Muscle of leg (tissue), 11 donors: ENCODE measurements around the gene NMD3. TPM values are rescaled to one million over a fixed set of nuclear protein-coding genes. Genes with fewer than 3 reads are reported as not detected.

ENCODE experiments used
- DNase-seq: peaks from one replicate; pipeline ENCODE4 v3.0.0; 2013
- H3K27ac ChIP-seq: one replicate; pipeline ENCODE4 v1.5.1; 2013; ENCODE audit warnings: mild to moderate bottlenecking, low read length, control low read depth
- H3K27me3 ChIP-seq: one replicate; pipeline ENCODE4 v1.6.1; 2013; ENCODE audit warnings: low read length; ENCODE audit not compliant: control insufficient read depth, insufficient read depth
- H3K36me3 ChIP-seq: one replicate; pipeline ENCODE4 v1.6.1; 2013; ENCODE audit warnings: low read length; ENCODE audit not compliant: control insufficient read depth, insufficient read depth
- H3K4me1 ChIP-seq: one replicate; pipeline ENCODE4 v1.6.1; 2013; ENCODE audit warnings: low read length; ENCODE audit not compliant: control insufficient read depth, insufficient read depth
- H3K4me3 ChIP-seq: one replicate; pipeline ENCODE4 v1.5.1; 2013; ENCODE audit warnings: low read length, control low read depth
- H3K9me3 ChIP-seq: replicated peaks from 2 replicates; pipeline ENCODE4 v1.6.1; 2013; ENCODE audit warnings: low read depth, low read length; ENCODE audit not compliant: control insufficient read depth
- WGBS: methylation state at CpG from one replicate; pipeline ENCODE4 v1.1.5; 2013; ENCODE audit warnings: missing lambda C conversion rate; ENCODE audit not compliant: insufficient coverage; 5-methylcytosine and 5-hydroxymethylcytosine counted together
- polyA plus RNA-seq, 8 donors: library from polyadenylated mRNA; unstranded; fragments of 120-200 nt; gene quantifications; one replicate each; pipeline versions ENCODE4 v1.2.1 to v1.2.3, GENCODE V29; 2013; ENCODE audit warnings: inconsistent platforms in 1 of 8, low replicate concordance in 1 of 8; ENCODE audit not compliant: insufficient read length in 8 of 8, insufficient read depth in 1 of 8
- total RNA-seq: library from RNA; stranded (reverse); fragments of 120-200 nt; gene quantifications from one replicate; pipeline ENCODE4 v1.2.4, GENCODE V29; 2013

NMD3 gene
- total and polyA plus RNA-seq, 9 donors = 28.8 to 43.1 (median 37.2) TPM

DNA sequence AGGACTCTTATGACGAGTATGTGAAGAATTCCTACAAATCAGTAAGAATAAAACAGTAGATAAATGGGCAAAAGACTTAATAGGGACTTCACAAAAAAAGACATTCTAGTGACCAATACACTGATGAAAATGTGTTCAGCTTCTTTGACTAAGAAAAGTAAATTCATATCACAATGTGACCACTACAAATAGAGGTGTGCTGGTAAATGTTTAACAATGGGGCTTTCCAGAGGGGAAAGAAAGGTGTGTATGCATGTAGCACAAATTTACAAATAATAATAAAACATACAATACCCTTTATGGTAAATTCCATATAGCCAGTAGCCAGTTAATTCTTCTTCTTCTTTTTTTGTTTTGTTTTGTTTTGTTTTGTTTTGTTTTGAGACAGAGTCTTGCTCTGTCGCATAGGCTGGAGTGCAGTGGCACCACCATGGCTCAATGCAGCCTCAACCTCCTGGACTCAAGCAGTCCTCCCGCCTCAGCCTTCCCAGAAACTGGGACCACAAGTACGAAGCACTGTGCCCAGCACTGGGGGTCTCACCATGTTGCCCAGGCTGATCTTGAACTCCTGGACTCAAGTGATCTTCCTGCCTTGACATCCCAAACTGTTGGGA is 17.5 kb upstream of the NMD3 start:
- Histone ChIP-seq H3K4me3 (no peak overlapping the region), H3K9me3 (no peaks in the 10 kb centered on the region), H3K27ac (no peak overlapping the region), H3K27me3 (no peaks in the 10 kb centered on the region), H3K36me3 (no peaks in the 10 kb centered on the region), H3K4me1 (no peaks in the 10 kb centered on the region)
- no peak for DNase-seq
- WGBS = 100% methylated on average over 3 of the region's 4 CpGs

DNA sequence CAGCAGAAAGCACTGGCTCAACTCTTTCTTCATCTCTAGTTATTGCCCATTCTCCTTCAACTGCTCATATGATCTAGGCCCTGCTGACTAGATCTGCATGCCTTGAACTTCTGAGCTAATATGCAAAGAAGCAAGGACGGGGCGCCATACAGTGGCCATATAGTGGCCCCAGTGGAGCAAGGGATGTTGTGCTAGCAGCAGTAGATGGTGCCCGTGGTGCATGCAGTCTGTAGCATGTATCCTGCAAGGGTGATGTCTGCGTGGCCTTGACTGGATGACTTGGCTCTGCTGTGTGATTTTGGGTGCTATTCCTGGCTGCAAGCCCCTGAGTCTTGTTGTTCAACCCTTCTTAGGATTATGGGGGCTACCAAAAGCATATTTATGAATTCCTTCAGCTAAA is 12.2 kb upstream of the NMD3 start:
- Histone ChIP-seq H3K4me3 (no peak overlapping the region), H3K36me3 (no peaks in the 10 kb centered on the region), H3K4me1 (no peaks in the 10 kb centered on the region), H3K27ac (no peak overlapping the region), H3K9me3 (no peaks in the 10 kb centered on the region), H3K27me3 (no peaks in the 10 kb centered on the region)
- DNase-seq = no peak
- 73% methylated on average over 3 of the region's 4 CpGs for WGBS

- no peak for DNase-seq
- H3K4me3 ChIP-seq = no peak overlapping the region
- no peaks in the 10 kb centered on the region for H3K9me3 ChIP-seq
- H3K4me1 ChIP-seq = no peaks in the 10 kb centered on the region
- H3K27me3 ChIP-seq = no peaks in the 10 kb centered on the region
- H3K27ac ChIP-seq = no peak overlapping the region
- 55% methylated on average over 3 of the region's 3 CpGs for WGBS
- no peaks in the 10 kb centered on the region for H3K36me3 ChIP-seq
These were observed 8.8 kb upstream of the NMD3 start for GRCh38 chr3:161212171-161212771.

DNA sequence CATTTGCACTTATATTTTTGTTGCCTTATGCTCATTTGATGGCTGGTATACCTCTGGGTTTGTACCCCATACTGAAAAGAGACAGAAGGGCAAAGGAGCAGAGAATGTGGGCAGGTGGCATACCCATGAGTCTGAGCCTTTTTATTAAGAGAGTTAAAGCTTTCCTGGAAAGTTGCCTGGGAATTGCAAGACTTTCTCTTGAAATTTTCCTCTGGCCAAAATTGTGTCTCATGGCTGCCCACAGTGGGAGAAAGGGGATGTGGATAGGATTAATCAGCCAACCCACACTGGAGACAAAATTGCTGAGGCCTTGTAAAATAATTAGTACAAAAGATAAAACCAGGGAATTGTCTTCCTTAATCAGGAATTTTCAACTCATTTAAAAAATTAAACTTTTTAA is 8.2 kb upstream of the NMD3 start:
- no peaks in the 10 kb centered on the region for H3K27me3 ChIP-seq
- H3K36me3 ChIP-seq = no peaks in the 10 kb centered on the region
- no peaks in the 10 kb centered on the region for H3K4me1 ChIP-seq
- DNase-seq = no peak
- no peak overlapping the region for H3K27ac ChIP-seq
- H3K4me3 ChIP-seq = no peak overlapping the region
- H3K9me3 ChIP-seq = no peaks in the 10 kb centered on the region

GRCh38 chr3:161213644-161214043 is 7.5 kb upstream of the NMD3 start:
- Histone ChIP-seq H3K27me3 (no peaks in the 10 kb centered on the region), H3K4me1 (no peaks in the 10 kb centered on the region), H3K36me3 (no peaks in the 10 kb centered on the region), H3K4me3 (no peak overlapping the region), H3K9me3 (no peaks in the 10 kb centered on the region), H3K27ac (no peak overlapping the region)
- DNase-seq = no peak
- no CpG with 5 or more reads among the region's 4 CpGs for WGBS

- Histone ChIP-seq H3K4me3 (no peak overlapping the region), H3K36me3 (no peaks in the 10 kb centered on the region), H3K4me1 (no peaks in the 10 kb centered on the region), H3K27ac (no peak overlapping the region), H3K9me3 (no peaks in the 10 kb centered on the region), H3K27me3 (no peaks in the 10 kb centered on the region)
- no peak for DNase-seq
- WGBS = 84% methylated on average over 4 of the region's 4 CpGs
These were observed 5.9 kb upstream of the NMD3 start for GRCh38 chr3:161215185-161215584.

DNA sequence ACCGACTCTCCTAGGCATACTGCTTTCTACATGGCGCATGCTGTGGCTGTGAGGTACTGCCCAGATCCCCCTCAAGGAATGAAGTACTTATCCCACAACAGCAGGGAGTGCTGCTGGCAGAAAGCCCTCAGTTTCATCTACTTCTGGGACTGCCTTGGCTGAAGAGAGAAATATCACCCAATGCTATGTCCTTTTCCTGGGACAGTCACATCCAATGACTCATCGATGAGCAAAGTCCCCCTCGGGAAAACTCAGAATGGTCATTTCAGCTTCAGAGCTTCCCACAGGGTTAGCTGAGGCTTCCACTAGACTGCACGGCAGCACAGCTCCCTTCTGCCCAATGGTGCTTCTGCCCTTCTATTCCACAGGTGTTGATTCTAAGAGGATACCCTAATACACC is 3.6 kb upstream of the NMD3 start:
- H3K27me3 ChIP-seq = no peaks in the 10 kb centered on the region
- 78% methylated on average over 5 of the region's 5 CpGs for WGBS
- H3K9me3 ChIP-seq = no peaks in the 10 kb centered on the region
- H3K4me1 ChIP-seq = peaks cover 5% of the 10 kb centered on the region
- H3K27ac ChIP-seq = no peak overlapping the region
- H3K4me3 ChIP-seq = no peak overlapping the region
- H3K36me3 ChIP-seq = no peaks in the 10 kb centered on the region
- peak; percentile 13 for DNase-seq

- no peaks in the 10 kb centered on the region for H3K27me3 ChIP-seq
- peaks cover 4% of the 10 kb centered on the region for H3K36me3 ChIP-seq
- no CpG with 5 or more reads among the region's 4 CpGs for WGBS
- peaks cover 10% of the 10 kb centered on the region for H3K4me1 ChIP-seq
- no peak overlapping the region for H3K27ac ChIP-seq
- DNase-seq = no peak
- no peak overlapping the region for H3K4me3 ChIP-seq
- H3K9me3 ChIP-seq = no peaks in the 10 kb centered on the region
These were observed 1.6 kb upstream of the NMD3 start for GRCh38 chr3:161219495-161219894.

DNA sequence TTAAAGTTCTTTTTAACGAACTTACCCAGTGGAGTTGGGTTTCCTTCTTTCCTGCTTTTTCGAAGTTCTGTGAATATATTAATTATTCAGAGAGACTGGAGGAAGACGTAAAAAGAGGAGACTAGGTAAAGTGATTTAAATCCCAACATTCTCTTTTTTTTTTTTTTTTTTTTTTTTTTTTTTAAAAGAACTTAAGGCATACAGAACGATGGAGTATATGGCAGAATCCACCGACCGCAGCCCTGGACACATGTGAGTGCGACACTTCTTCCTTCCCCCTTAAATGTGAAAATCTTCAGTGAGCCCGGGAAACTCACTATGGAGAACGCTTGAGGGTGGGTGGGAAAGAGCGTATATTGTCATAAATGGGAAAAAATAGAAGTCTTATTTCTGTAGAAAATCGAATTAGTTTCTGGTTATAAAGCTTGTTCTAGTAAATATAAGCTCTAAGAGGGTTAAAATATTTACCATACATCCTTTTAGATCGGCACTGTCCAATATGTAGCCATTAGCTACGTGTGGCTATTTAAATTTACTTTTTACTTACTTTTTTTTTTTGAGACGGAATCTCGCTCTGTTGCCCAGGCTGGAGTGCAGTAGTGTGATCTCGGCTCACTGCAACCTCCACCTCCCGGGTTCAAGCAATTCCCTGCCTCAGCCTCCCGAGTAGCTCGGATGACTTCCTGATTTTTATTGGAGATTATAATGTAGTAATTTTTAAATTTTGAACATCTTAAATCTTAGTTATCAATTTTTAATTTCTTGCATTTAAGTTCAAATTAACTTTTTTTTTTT is 892 bp downstream of the NMD3 start:
- H3K4me1 ChIP-seq = peaks cover 10% of the 10 kb centered on the region
- H3K4me3 ChIP-seq = peak overlapping the region; percentile 82
- WGBS = no CpG with 5 or more reads among the region's 19 CpGs
- peak overlapping the region; percentile 96 for H3K27ac ChIP-seq
- H3K36me3 ChIP-seq = peaks cover 13% of the 10 kb centered on the region
- H3K27me3 ChIP-seq = no peaks in the 10 kb centered on the region
- no peaks in the 10 kb centered on the region for H3K9me3 ChIP-seq
- DNase-seq = peak; percentile 74

GRCh38 chr3:161222662-161223061 is 1.6 kb downstream of the NMD3 start:
- peaks cover 16% of the 10 kb centered on the region for H3K36me3 ChIP-seq
- DNase-seq = peak; percentile 37
- no peaks in the 10 kb centered on the region for H3K27me3 ChIP-seq
- no peaks in the 10 kb centered on the region for H3K9me3 ChIP-seq
- peaks cover 10% of the 10 kb centered on the region for H3K4me1 ChIP-seq
- H3K4me3 ChIP-seq = peak overlapping the region; percentile 14
- WGBS = no CpG with 5 or more reads among the region's 2 CpGs
- no peak overlapping the region for H3K27ac ChIP-seq
